GM20431 (cell line): ENCODE measurements around the gene KLHL35.

ENCODE experiments used
- in situ Hi-C: fragments of 300-500 bp; cut with MseI, MboI; formaldehyde crosslinking; loops from one replicate; pipeline ENCODE4 v1.15.0; 2020; ENCODE audit warnings: low sequenced_read_pairs; ENCODE audit not compliant: unreplicated experiment

KLHL35 gene

DNA sequence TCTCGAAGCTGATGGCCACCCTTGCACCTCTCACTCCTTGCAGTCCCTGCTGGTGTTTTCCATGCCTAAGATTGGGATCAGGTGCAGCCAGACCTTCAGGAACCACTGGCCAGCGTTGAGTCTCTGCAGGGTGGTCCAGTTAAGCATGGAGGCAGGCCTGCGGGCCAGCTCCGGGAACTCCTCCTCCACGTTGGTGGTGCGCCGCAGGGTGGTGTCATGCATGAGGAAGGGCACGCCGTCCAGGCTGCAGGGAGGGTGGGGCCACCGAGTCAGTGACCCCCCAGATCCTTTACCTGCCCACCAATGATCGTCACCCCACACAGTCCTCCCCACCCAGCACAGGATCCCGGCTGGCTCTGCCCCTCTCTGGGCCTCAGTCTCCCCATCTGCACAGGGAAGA, 10.0 kb upstream of the KLHL35 start:
- in situ Hi-C loops = no loop called here

DNA sequence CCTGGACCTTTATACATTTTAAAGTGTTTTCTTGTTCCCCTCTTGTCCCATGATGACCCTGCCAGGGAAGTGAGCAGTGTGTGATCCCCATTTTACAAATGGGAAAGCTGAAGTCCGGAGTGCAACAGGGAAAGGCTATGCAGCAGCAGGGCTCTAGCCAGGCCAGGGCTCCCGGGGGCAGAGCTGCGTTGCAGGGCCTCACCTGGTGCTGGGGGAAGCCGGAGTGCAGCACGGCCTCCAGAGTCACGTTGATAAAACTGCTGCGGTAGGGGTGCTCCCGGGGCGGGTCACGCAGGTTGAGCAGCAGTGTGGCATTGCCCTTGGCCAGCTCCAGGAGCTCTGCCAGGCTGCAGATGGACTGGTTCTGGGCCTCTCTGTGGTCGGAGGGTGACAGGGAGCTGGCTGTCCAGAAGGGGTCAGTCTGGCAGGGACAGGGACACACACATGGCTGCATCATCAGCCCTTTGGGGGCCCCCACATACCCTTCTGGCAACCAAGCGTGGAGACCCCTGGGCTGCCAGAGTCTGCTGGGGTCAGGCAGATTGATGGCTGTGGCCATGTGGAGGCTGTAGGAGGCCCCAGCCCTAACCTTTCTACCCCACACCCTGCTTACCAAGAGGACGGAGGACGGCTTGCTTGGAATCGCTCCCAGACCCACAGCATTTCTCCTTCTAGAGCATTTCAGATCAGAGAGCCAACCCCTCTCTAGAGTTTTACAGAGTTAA, 9.3 kb upstream of the KLHL35 start:
- in situ Hi-C loops = no loop called here

GRCh38 chr11:75441804-75442132, 8.8 kb upstream of the KLHL35 start:
- in situ Hi-C loops = no loop called here

GRCh38 chr11:75440960-75441803, 8.2 kb upstream of the KLHL35 start:
- in situ Hi-C loops = no loop called here

DNA sequence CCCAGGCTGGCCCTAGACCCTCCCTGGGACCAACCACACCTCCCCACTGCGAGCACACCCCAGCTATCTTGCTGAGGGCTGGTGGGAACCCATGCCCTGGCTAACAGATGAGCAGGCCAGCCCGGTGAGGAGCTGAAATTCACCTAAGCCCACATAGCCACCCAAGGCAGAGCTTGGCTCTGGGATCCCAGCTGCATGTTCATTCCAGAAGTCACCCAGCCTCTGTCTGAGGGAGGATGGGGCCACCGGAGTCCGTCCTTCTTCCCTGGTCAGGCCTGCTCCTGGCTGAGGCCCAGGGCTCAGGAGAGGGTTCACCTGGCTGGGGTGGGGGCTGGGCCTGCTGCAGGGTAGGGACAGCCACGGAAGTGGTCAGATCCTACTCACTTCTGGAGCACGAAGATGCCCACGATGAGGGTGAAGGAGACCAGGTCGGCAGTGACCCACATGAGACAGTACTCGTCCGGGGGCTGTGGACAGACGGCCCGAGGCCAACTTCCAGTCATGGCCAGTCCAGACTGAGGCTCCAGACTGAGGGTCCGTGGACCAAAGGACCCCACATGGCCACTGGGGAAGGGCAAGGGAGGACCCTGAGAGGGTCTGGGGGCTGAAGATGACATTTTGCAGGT, 6.6 kb upstream of the KLHL35 start:
- in situ Hi-C loops = no loop called here

DNA sequence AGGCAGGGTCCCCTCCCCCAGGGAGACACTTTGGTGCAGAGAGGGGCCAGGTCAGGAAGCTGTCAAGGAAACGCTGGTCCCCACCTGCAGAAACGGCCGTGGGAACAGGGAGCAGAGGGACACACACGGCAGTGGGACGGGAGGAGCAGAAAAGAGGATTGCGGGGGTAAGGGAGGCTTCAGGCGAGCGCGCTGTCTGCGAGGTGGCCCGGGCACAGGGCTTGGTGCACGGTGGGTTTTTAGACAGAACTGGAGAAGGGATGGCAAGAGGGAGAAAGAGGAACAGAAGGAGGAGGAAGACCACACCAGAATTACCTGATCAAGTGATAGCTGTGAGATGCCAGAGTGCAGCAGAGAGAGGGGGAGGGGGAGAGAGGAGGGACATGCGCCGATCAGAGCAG, 6.0 kb upstream of the KLHL35 start:
- in situ Hi-C loops = no loop called here

GRCh38 chr11:75437966-75438659, 5.1 kb upstream of the KLHL35 start:
- in situ Hi-C loops = no loop called here

GRCh38 chr11:75436806-75437205, 3.8 kb upstream of the KLHL35 start:
- in situ Hi-C loops = no loop called here

DNA sequence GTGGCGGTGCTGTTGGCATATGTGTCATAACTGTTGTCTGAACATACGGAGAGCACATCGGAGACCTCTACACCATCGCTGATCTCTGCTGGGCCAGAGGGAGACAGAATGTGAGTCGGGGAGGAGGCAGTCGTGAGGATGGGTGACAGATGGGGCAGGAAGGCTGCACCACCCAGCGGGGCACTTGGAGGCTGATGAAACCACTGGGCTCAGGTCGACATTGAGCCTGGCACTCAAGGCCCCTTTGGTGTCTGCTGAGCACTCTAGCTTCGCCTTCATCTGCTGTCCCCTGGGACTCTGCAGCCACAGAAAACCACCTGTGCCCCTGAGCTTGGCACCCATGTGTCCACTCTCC, 2.5 kb upstream of the KLHL35 start:
- in situ Hi-C loops = no loop called here

DNA sequence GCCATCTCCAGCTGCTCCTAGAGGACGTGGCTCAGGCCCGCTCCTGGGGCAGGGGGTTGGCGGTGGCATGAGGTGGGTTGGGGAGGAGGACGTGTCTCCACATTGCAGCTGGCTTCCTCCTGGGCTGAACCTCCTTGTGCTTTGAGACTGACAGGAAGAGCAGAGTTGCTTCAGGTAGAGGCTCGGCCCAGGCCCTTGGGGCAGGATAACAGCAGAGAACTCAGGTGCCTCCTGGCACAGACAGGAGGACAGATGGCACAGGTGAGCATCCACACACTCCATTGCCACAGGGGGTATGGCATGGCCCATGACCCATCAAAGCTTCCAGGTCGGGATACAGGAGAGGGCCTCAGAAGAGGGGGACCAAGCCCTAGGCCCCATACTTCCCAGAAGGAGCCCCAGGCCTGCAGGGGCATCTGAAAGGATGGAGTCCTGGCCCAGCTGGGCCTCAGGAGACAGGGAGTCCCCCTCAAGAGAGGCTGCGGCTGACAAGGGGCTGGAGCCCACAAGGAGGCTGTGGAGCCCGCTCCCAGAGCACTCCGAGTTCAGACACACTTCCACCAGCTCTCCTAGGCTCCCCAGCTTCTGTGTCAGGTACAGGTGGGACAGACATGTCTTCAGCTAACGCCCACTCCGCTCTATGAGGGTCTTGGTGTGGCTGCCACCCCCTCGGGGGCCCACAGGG, 2.0 kb upstream of the KLHL35 start:
- in situ Hi-C loops = no loop called here

- in situ Hi-C loops = no loop called here
Observed at GRCh38 chr11:75434051-75434450, 1.0 kb upstream of the KLHL35 start.

DNA sequence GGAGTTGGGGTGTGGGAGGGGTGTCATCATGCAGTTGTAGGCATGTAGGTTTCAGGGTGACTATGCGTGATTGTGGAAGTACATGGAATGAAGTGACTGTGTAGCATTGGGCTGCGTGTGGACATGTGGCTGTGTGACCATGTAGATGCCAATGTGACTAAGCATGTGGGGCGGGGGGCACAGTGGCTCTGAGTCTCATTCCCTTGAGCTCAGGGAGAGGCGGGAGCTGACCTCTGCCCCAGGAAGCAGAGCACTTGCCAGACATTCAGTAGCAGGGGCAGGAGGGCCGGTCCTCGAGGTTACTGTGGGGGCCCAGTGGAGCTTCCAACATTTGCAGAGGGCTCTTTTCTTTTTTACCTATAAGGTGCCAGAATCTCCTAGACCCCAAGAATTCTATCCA, 440 bp upstream of the KLHL35 start:
- in situ Hi-C loops = no loop called here

DNA sequence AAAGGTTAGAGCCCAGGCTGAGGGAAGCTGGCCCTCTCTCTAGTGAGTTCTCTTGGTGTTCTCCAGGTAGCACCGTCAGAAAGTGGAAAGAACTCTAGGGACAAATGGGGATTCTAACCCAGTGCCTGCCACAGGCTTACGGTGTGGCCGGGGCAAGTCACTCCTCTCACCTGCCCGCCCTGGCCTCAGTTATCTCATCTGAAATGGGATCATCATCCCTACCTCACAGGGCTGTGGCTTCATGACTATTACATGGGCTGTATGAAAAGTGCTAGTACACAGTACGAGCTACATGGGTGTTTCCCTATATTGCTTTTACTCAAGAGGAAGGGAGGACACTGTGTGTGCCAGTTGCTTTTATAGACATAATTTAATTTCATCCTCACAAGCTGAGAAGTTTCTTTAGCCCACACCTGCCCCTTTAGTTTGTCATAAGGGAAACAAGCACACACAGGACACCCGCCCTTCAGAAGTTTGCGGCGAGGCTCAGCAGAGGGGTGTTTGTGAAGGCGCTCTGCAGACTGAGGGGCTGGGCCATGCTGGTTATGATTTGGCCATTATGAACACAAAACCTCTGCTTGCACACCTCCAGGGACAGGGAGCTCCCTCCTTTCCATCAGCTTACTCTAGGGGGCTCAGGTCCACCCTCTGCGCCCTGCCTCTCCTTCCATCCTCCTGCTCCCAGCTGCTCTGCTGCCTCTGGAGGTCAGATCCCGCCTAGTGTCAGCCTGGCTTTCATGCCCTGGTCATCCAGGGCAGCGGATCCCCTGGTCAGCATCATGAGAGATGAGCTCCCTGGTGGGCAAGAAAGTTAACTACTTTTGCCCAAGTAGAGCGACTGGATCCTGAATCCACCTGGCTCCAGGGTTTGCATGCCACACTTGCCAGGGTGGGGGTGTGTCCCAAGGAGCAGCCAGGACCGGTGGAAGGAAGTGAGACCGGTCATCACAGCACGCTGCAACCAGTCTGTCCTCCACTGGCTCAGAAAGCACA, 1.2 kb downstream of the KLHL35 start:
- in situ Hi-C loops = no loop called here

DNA sequence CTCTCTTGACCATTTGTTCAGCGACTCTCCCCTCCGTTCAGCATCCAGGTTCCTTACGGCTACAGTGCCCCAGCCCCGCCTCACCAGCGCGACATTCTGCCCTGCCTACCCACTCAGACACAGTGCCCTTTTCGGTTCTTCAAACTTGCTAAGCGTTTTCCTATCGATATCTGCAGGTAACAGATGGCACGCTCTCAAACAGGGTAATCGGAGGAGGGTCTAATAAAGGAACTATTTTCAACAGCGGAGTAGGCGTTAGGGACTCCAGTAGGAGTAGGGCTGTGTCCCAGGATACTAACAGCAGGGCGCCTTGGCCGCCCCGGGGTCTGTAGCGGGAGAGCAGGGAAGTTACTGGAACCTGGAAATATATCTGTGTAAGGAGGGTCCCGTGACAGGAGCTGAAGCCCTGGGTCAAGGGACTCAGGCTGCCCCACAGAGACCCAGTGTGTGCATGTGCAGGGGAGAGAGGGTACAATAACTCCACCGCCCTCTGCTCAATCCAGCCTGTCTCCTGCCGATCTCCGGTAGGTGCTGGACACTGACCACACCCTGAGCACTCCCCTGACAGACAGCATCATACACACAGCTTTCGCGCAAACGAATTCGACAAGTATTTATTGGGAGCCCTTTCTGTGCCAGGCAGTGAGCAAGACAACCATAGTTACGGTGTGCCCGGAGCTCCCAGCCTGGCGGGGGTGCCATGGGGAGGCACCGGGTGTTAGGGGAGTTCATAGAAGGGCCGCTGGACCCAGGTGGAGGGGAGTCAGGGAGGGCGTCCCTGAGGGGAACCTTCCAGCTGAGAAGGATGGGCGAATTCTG, 2.1 kb downstream of the KLHL35 start:
- in situ Hi-C loops = no loop called here

- in situ Hi-C loops = no loop called here
Observed at GRCh38 chr11:75429902-75430713, 2.9 kb downstream of the KLHL35 start.

- in situ Hi-C loops = no loop called here
Observed at GRCh38 chr11:75429641-75429901, 3.4 kb downstream of the KLHL35 start.

DNA sequence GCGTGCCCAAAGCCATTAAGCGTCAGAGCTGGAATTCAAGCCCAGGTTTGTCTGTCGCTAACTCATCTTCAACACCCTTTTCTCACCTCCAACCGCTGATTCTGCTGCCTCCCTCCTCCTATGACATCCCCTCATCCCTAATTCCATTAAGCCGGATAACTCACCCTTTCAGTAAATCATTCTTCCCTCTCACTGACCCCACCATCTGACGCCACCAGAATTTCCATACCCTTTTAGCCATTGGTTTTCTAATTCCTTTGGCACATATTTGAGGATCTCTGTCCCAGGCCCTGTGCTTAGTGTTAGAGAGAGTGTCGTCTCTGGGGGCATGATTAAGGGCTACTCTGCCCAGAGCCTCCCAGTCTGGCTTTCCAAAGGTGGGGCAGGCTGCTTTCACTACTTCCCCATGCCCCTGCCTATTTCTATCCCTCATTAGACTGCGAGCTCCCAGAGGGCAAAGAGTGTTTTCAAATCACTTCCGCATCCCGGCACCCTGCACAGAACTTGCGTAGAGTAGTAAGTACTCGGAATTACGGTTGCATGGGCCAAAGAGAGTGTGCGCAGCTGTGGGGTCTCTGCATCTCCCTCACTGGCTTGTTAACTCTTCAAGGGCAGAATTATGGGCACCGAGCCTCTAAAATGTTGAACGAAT, 3.9 kb downstream of the KLHL35 start:
- in situ Hi-C loops = no loop called here
